ENCODE measurements around the gene FCAMR. TPM values are rescaled to one million over a fixed set of nuclear protein-coding genes. Genes with fewer than 3 reads are reported as not detected.

The FCAMR gene
- total RNA-seq, 1 donor: not detected

- no peak for TF ChIP-seq CTCF (IDR thresholded peaks at IDR 0.05; ENCODE audit: insufficient read depth, low read length)
- H3K4me3 ChIP-seq (ENCODE audit: low read depth, low read length): no peak overlapping the region
- DNase-seq (ENCODE audit: low read depth): no peak
Observed at GRCh38 chr1:207000651-207001291, 30.5 kb upstream of the FCAMR start.

GRCh38 chr1:206998816-206999215 is 28.6 kb upstream of the FCAMR start:
- no peak for TF ChIP-seq CTCF (IDR thresholded peaks at IDR 0.05; ENCODE audit: insufficient read depth, low read length)
- H3K4me3 ChIP-seq (ENCODE audit: low read depth, low read length): no peak overlapping the region
- no peak for DNase-seq (ENCODE audit: low read depth)

- DNase-seq (ENCODE audit: low read depth): no peak
- no peak overlapping the region for H3K4me3 ChIP-seq (ENCODE audit: low read depth, low read length)
- TF ChIP-seq CTCF (IDR thresholded peaks at IDR 0.05; ENCODE audit: insufficient read depth, low read length): no peak
Observed at GRCh38 chr1:206992790-206993189, 22.5 kb upstream of the FCAMR start.

GRCh38 chr1:206987873-206988272 is 17.6 kb upstream of the FCAMR start:
- TF ChIP-seq CTCF (IDR thresholded peaks at IDR 0.05; ENCODE audit: insufficient read depth, low read length): no peak
- DNase-seq (ENCODE audit: low read depth): no peak
- H3K4me3 ChIP-seq (ENCODE audit: low read depth, low read length): no peak overlapping the region

GRCh38 chr1:206986885-206987284 is 16.6 kb upstream of the FCAMR start:
- TF ChIP-seq CTCF (IDR thresholded peaks at IDR 0.05; ENCODE audit: insufficient read depth, low read length): no peak
- H3K4me3 ChIP-seq (ENCODE audit: low read depth, low read length): no peak overlapping the region
- no peak for DNase-seq (ENCODE audit: low read depth)

- H3K4me3 ChIP-seq (ENCODE audit: low read depth, low read length): no peak overlapping the region
- no peak for TF ChIP-seq CTCF (IDR thresholded peaks at IDR 0.05; ENCODE audit: insufficient read depth, low read length)
- DNase-seq (ENCODE audit: low read depth): no peak
Observed at GRCh38 chr1:206986402-206986801, 16.1 kb upstream of the FCAMR start.

Data from fibroblast of the aortic adventitia (primary cell).